WTC11 (cell line): ENCODE data around the gene SPATA45. TPM values are rescaled to one million over a fixed set of nuclear protein-coding genes. Genes with fewer than 3 reads are reported as not detected.

ENCODE experiments used
- ATAC-seq: fragments of 200-7000 bp; cut with Tn5 transposase; 2 replicates; pipeline ENCODE4 v1.10.0; 2021; ENCODE audit warnings: mild to moderate bottlenecking, moderate library complexity
- CTCF ChIA-PET: fragments of 300-600 bp; sonication (Branson Sonifier 250); formaldehyde crosslinking; loops from one replicate; lab custom pipeline; 2021; ENCODE audit warnings: antibody characterized with exemption; lab: Charles Lee
- POLR2A ChIA-PET: fragments of 350-600 bp; sonication (Branson Sonifier 250); formaldehyde crosslinking; loops from one replicate; lab custom pipeline; 2021; ENCODE audit warnings: antibody characterized with exemption; lab: Charles Lee
- DNase-seq: peaks from one replicate; pipeline ENCODE4 v3.0.0; 2021; ENCODE audit warnings: low spot score
- H3K27ac Mint-ChIP-seq: 2 replicates; pipeline ENCODE4 v1.8.0; 2021; ENCODE audit warnings: mixed read lengths
- H3K27me3 Mint-ChIP-seq: 2 replicates; pipeline ENCODE4 v1.8.0; 2021; ENCODE audit warnings: low read depth, mild to moderate bottlenecking, moderate library complexity, mixed read lengths
- H3K36me3 Mint-ChIP-seq: 2 replicates; pipeline ENCODE4 v1.8.0; 2021; ENCODE audit warnings: mixed read lengths
- H3K4me1 Mint-ChIP-seq: 2 replicates; pipeline ENCODE4 v1.8.0; 2022; ENCODE audit warnings: mixed read lengths
- H3K4me3 Mint-ChIP-seq: 2 replicates; pipeline ENCODE4 v1.8.0; 2021; ENCODE audit warnings: mild to moderate bottlenecking, moderate library complexity, mixed read lengths
- H3K9me3 Mint-ChIP-seq: 2 replicates; pipeline ENCODE4 v1.8.0; 2021; ENCODE audit warnings: mixed read lengths
- CBFB ChIP-seq: sonication (generic); formaldehyde crosslinking; IDR thresholded peaks from 2 replicates; pipeline ENCODE4 v1.8.1; 2022; ENCODE audit warnings: mild to moderate bottlenecking, low read depth, missing genetic modification reagents
- FOXJ3 ChIP-seq: sonication (generic); formaldehyde crosslinking; IDR thresholded peaks from 2 replicates; pipeline ENCODE4 v1.9.0; 2021; ENCODE audit warnings: missing genetic modification reagents, mild to moderate bottlenecking, borderline replicate concordance
- FOXK1 ChIP-seq: sonication (generic); formaldehyde crosslinking; IDR thresholded peaks from 2 replicates; pipeline ENCODE4 v1.8.0; 2022; ENCODE audit warnings: mild to moderate bottlenecking, moderate library complexity, missing genetic modification reagents
- GRHL2 ChIP-seq: fragments of 250-450 bp; sonication (Bioruptor Pico); IDR thresholded peaks from 2 replicates; pipeline ENCODE4 v1.8.0; 2022; ENCODE audit warnings: mild to moderate bottlenecking, moderate library complexity; ENCODE audit not compliant: insufficient replicate concordance, severe bottlenecking
- GTF2I ChIP-seq: fragments of 250-450 bp; sonication (Bioruptor Pico); conservative IDR thresholded peaks from 2 replicates; pipeline ENCODE4 v1.4.0; 2021; ENCODE audit warnings: mild to moderate bottlenecking
- MYBL2 ChIP-seq: sonication (generic); formaldehyde crosslinking; IDR thresholded peaks from 2 replicates; pipeline ENCODE4 v1.8.1; 2023; ENCODE audit warnings: mild to moderate bottlenecking, moderate library complexity, missing genetic modification reagents
- NFATC4 ChIP-seq: fragments of 250-450 bp; sonication (Bioruptor Pico); IDR thresholded peaks from 2 replicates; pipeline ENCODE4 v1.9.0; 2021; ENCODE audit warnings: mild to moderate bottlenecking
- NR3C1 ChIP-seq: sonication (generic); formaldehyde crosslinking; conservative IDR thresholded peaks from 2 replicates; pipeline ENCODE4 v1.8.1; 2023; ENCODE audit warnings: low read depth, mild to moderate bottlenecking, missing genetic modification reagents
- SP1 ChIP-seq: sonication (generic); formaldehyde crosslinking; conservative IDR thresholded peaks from 2 replicates; pipeline ENCODE4 v1.8.1; 2022; ENCODE audit warnings: missing genetic modification reagents
- total RNA-seq: library from RNA; stranded (reverse); gene quantifications from 3 replicates; pipeline ENCODE4 v1.2.3, GENCODE V29; 2021
- TF ChIP-seq, protein P1 (sequence below): sonication (generic); formaldehyde crosslinking; IDR thresholded peaks from 2 replicates; pipeline ENCODE4 v1.8.0; 2023; ENCODE audit warnings: missing genetic modification reagents, mild to moderate bottlenecking, borderline replicate concordance
- TF ChIP-seq, protein P2 (sequence below): fragments of 250-450 bp; sonication (Bioruptor Pico); IDR thresholded peaks from 2 replicates; pipeline ENCODE4 v1.9.0; 2021; ENCODE audit warnings: moderate library complexity, mild to moderate bottlenecking, inconsistent platforms, borderline replicate concordance
- TF ChIP-seq, protein P3 (sequence below): sonication (generic); formaldehyde crosslinking; IDR thresholded peaks from 2 replicates; pipeline ENCODE4 v1.8.1; 2023; ENCODE audit warnings: mild to moderate bottlenecking, missing genetic modification reagents, moderate library complexity
- TF ChIP-seq, protein P4 (sequence below): sonication (generic); formaldehyde crosslinking; IDR thresholded peaks from 2 replicates; pipeline ENCODE4 v1.8.1; 2023; ENCODE audit warnings: mild to moderate bottlenecking, missing genetic modification reagents, borderline replicate concordance
- TF ChIP-seq, protein P5 (sequence below): sonication (generic); formaldehyde crosslinking; IDR thresholded peaks from 2 replicates; pipeline ENCODE4 v1.8.1; 2023; ENCODE audit warnings: mild to moderate bottlenecking, missing genetic modification reagents
- TF ChIP-seq, protein P6 (sequence below): sonication (generic); formaldehyde crosslinking; IDR thresholded peaks from 2 replicates; pipeline ENCODE4 v1.8.0; 2022; ENCODE audit warnings: missing genetic modification reagents
- TF ChIP-seq, protein P7 (sequence below): sonication (generic); formaldehyde crosslinking; IDR thresholded peaks from 2 replicates; pipeline ENCODE4 v1.8.1; 2022; ENCODE audit warnings: low read depth, mild to moderate bottlenecking, moderate library complexity, missing genetic modification reagents, borderline replicate concordance

The SPATA45 gene
- total RNA-seq, 1 experiment from 2014 or later = 0.90 TPM

DNA sequence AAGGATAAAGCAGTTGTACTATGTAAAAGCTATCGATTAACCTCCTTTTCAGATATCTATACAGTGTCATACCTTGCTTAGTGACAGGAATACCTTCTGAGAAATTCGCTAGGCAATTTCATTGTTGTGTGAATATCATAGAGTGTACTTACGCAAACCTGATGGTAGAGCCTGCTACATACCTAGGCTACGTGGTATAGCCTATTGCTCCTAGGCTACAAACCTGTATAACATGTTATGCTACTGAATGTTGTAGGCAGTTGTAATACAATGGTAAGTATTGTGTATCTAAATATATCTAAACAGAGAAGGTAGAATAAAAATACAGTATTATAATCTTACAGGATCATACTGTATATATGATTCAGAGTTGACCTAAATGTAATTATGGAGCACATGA is 37.1 kb upstream of the SPATA45 start (continued):
- TF ChIP-seq, protein P1, sequence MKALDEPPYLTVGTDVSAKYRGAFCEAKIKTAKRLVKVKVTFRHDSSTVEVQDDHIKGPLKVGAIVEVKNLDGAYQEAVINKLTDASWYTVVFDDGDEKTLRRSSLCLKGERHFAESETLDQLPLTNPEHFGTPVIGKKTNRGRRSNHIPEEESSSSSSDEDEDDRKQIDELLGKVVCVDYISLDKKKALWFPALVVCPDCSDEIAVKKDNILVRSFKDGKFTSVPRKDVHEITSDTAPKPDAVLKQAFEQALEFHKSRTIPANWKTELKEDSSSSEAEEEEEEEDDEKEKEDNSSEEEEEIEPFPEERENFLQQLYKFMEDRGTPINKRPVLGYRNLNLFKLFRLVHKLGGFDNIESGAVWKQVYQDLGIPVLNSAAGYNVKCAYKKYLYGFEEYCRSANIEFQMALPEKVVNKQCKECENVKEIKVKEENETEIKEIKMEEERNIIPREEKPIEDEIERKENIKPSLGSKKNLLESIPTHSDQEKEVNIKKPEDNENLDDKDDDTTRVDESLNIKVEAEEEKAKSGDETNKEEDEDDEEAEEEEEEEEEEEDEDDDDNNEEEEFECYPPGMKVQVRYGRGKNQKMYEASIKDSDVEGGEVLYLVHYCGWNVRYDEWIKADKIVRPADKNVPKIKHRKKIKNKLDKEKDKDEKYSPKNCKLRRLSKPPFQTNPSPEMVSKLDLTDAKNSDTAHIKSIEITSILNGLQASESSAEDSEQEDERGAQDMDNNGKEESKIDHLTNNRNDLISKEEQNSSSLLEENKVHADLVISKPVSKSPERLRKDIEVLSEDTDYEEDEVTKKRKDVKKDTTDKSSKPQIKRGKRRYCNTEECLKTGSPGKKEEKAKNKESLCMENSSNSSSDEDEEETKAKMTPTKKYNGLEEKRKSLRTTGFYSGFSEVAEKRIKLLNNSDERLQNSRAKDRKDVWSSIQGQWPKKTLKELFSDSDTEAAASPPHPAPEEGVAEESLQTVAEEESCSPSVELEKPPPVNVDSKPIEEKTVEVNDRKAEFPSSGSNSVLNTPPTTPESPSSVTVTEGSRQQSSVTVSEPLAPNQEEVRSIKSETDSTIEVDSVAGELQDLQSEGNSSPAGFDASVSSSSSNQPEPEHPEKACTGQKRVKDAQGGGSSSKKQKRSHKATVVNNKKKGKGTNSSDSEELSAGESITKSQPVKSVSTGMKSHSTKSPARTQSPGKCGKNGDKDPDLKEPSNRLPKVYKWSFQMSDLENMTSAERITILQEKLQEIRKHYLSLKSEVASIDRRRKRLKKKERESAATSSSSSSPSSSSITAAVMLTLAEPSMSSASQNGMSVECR = no peak
- TF ChIP-seq, protein P2, sequence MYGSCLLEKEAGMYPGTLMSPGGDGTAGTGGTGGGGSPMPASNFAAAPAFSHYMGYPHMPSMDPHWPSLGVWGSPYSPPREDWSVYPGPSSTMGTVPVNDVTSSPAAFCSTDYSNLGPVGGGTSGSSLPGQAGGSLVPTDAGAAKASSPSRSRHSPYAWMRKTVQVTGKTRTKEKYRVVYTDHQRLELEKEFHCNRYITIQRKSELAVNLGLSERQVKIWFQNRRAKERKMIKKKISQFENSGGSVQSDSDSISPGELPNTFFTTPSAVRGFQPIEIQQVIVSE (CRISPR knock-in tag) = no peak
- no peak for TF ChIP-seq SP1
- TF ChIP-seq MYBL2 (CRISPR knock-in tag) = no peak
- TF ChIP-seq NR3C1 (CRISPR knock-in tag) = no peak
- TF ChIP-seq FOXJ3 (CRISPR knock-in tag) = no peak
- TF ChIP-seq FOXK1 (CRISPR knock-in tag) = no peak
- TF ChIP-seq, protein P3, sequence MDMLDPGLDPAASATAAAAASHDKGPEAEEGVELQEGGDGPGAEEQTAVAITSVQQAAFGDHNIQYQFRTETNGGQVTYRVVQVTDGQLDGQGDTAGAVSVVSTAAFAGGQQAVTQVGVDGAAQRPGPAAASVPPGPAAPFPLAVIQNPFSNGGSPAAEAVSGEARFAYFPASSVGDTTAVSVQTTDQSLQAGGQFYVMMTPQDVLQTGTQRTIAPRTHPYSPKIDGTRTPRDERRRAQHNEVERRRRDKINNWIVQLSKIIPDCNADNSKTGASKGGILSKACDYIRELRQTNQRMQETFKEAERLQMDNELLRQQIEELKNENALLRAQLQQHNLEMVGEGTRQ (CRISPR knock-in tag) = no peak

DNA sequence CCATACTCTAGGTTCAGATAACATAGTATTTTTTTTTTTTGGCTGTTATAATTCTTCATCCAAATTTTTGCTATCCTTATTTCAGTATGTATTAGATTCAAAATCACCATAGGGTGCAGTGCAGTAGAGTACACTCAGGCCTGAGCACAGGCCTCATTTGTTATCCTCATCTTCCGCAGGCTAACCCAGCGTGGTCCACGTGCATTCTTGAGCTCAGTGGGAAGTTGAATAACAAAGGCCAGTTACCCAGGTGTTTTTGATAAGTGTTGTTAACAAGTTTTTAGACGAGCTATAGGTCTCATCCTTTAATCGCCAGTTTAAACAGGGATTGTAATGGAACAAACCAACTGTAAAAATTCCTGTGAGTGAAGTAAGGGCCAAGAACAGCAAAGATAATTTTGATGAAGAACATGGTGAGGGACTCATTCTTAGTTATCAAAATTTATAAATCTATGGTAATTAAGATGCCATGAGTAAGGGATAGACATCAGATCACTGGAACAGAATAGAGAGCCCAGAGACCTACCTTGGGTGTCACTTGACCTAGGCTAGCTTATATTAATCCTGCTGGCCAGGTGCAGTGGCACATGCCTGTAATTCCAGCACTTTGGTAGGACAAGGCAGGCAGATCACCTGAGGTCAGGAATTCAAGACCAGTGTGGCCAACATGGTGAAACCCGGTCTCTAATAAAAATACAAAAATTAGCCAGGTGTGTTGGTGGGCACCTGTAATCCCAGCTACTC is 32.7 kb upstream of the SPATA45 start:
- Mint-ChIP-seq H3K36me3 (peaks cover 79% of the 10 kb centered on the region), H3K4me1 (peaks cover 43% of the 10 kb centered on the region), H3K27ac (peak overlapping the region; percentile 73), H3K27me3 (no peaks in the 10 kb centered on the region), H3K9me3 (no peaks in the 10 kb centered on the region), H3K4me3 (0 out of 2 replicates have a peak overlapping the region, but pooled peaks have one; percentile 26)
- CTCF ChIA-PET = interaction anchor here (0.5 to 1.6 kb wide), 9 partner anchors 9 to 130 kb away, joined by 3 to 6 read pairs (median 4); partner anchors contain the start of genes FLVCR1 and VASH2
- POLR2A ChIA-PET = interaction anchor here (0.5 to 1.3 kb wide), 3 partner anchors 9 to 88 kb away, joined by 3 to 4 read pairs (median 3); no protein-coding TSS in a partner anchor
- peak; percentile 78 for ATAC-seq
- DNase-seq = no peak
- TF ChIP-seq, protein P4, sequence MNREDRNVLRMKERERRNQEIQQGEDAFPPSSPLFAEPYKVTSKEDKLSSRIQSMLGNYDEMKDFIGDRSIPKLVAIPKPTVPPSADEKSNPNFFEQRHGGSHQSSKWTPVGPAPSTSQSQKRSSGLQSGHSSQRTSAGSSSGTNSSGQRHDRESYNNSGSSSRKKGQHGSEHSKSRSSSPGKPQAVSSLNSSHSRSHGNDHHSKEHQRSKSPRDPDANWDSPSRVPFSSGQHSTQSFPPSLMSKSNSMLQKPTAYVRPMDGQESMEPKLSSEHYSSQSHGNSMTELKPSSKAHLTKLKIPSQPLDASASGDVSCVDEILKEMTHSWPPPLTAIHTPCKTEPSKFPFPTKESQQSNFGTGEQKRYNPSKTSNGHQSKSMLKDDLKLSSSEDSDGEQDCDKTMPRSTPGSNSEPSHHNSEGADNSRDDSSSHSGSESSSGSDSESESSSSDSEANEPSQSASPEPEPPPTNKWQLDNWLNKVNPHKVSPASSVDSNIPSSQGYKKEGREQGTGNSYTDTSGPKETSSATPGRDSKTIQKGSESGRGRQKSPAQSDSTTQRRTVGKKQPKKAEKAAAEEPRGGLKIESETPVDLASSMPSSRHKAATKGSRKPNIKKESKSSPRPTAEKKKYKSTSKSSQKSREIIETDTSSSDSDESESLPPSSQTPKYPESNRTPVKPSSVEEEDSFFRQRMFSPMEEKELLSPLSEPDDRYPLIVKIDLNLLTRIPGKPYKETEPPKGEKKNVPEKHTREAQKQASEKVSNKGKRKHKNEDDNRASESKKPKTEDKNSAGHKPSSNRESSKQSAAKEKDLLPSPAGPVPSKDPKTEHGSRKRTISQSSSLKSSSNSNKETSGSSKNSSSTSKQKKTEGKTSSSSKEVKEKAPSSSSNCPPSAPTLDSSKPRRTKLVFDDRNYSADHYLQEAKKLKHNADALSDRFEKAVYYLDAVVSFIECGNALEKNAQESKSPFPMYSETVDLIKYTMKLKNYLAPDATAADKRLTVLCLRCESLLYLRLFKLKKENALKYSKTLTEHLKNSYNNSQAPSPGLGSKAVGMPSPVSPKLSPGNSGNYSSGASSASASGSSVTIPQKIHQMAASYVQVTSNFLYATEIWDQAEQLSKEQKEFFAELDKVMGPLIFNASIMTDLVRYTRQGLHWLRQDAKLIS (CRISPR knock-in tag) = no peak
- TF ChIP-seq, protein P5, sequence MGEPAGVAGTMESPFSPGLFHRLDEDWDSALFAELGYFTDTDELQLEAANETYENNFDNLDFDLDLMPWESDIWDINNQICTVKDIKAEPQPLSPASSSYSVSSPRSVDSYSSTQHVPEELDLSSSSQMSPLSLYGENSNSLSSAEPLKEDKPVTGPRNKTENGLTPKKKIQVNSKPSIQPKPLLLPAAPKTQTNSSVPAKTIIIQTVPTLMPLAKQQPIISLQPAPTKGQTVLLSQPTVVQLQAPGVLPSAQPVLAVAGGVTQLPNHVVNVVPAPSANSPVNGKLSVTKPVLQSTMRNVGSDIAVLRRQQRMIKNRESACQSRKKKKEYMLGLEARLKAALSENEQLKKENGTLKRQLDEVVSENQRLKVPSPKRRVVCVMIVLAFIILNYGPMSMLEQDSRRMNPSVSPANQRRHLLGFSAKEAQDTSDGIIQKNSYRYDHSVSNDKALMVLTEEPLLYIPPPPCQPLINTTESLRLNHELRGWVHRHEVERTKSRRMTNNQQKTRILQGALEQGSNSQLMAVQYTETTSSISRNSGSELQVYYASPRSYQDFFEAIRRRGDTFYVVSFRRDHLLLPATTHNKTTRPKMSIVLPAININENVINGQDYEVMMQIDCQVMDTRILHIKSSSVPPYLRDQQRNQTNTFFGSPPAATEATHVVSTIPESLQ (CRISPR knock-in tag) = no peak
- TF ChIP-seq, protein P6, sequence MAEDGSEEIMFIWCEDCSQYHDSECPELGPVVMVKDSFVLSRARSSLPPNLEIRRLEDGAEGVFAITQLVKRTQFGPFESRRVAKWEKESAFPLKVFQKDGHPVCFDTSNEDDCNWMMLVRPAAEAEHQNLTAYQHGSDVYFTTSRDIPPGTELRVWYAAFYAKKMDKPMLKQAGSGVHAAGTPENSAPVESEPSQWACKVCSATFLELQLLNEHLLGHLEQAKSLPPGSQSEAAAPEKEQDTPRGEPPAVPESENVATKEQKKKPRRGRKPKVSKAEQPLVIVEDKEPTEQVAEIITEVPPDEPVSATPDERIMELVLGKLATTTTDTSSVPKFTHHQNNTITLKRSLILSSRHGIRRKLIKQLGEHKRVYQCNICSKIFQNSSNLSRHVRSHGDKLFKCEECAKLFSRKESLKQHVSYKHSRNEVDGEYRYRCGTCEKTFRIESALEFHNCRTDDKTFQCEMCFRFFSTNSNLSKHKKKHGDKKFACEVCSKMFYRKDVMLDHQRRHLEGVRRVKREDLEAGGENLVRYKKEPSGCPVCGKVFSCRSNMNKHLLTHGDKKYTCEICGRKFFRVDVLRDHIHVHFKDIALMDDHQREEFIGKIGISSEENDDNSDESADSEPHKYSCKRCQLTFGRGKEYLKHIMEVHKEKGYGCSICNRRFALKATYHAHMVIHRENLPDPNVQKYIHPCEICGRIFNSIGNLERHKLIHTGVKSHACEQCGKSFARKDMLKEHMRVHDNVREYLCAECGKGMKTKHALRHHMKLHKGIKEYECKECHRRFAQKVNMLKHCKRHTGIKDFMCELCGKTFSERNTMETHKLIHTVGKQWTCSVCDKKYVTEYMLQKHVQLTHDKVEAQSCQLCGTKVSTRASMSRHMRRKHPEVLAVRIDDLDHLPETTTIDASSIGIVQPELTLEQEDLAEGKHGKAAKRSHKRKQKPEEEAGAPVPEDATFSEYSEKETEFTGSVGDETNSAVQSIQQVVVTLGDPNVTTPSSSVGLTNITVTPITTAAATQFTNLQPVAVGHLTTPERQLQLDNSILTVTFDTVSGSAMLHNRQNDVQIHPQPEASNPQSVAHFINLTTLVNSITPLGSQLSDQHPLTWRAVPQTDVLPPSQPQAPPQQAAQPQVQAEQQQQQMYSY (CRISPR knock-in tag) = no peak
- no peak for TF ChIP-seq NR3C1 (CRISPR knock-in tag)
- TF ChIP-seq CBFB = no peak
- TF ChIP-seq GTF2I = no peak
- TF ChIP-seq, protein P7, sequence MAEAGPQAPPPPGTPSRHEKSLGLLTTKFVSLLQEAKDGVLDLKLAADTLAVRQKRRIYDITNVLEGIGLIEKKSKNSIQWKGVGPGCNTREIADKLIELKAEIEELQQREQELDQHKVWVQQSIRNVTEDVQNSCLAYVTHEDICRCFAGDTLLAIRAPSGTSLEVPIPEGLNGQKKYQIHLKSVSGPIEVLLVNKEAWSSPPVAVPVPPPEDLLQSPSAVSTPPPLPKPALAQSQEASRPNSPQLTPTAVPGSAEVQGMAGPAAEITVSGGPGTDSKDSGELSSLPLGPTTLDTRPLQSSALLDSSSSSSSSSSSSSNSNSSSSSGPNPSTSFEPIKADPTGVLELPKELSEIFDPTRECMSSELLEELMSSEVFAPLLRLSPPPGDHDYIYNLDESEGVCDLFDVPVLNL (CRISPR knock-in tag) = no peak
- no peak for TF ChIP-seq GRHL2 (CRISPR knock-in tag)
- TF ChIP-seq NFATC4 = no peak
